NB4 (cell line): ENCODE measurements around the gene KPNA6.

Source experiments
- DNase-seq: peaks from one replicate; pipeline ENCODE4 v3.0.0; 2010; ENCODE audit warnings: low read depth
- H3K4me3 ChIP-seq: one replicate; pipeline ENCODE4 v1.5.1; 2011; ENCODE audit warnings: mild to moderate bottlenecking, low read depth, low read length, moderate library complexity
- MAX ChIP-seq: IDR thresholded peaks from 2 replicates; pipeline ENCODE4 v1.6.1; 2011; ENCODE audit warnings: low read depth, low read length
- MYC ChIP-seq: IDR thresholded peaks from 2 replicates; pipeline ENCODE4 v1.6.1; 2011; ENCODE audit warnings: low read depth, low read length
- POLR2A ChIP-seq: IDR thresholded peaks from 2 replicates; pipeline ENCODE4 v1.6.1; 2011; ENCODE audit warnings: mild to moderate bottlenecking; ENCODE audit not compliant: insufficient read length; ENCODE audit errors: extremely low read depth
- TF ChIP-seq, protein P1 (sequence below): IDR thresholded peaks from one replicate; pipeline ENCODE4 v1.5.1; 2012; ENCODE audit warnings: low read depth, low read length

Gene KPNA6

GRCh38 chr1:32221581-32221979, 113.7 kb downstream of the KPNA6 start:
- H3K4me3 ChIP-seq, result peak overlapping the region; percentile 95
- TF ChIP-seq MAX (no peak), MYC (no peak), POLR2A (no peak)
- TF ChIP-seq, protein P1, sequence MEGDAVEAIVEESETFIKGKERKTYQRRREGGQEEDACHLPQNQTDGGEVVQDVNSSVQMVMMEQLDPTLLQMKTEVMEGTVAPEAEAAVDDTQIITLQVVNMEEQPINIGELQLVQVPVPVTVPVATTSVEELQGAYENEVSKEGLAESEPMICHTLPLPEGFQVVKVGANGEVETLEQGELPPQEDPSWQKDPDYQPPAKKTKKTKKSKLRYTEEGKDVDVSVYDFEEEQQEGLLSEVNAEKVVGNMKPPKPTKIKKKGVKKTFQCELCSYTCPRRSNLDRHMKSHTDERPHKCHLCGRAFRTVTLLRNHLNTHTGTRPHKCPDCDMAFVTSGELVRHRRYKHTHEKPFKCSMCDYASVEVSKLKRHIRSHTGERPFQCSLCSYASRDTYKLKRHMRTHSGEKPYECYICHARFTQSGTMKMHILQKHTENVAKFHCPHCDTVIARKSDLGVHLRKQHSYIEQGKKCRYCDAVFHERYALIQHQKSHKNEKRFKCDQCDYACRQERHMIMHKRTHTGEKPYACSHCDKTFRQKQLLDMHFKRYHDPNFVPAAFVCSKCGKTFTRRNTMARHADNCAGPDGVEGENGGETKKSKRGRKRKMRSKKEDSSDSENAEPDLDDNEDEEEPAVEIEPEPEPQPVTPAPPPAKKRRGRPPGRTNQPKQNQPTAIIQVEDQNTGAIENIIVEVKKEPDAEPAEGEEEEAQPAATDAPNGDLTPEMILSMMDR, result no peak
- no peak for DNase-seq

GRCh38 chr1:32221980-32222755, 114.3 kb downstream of the KPNA6 start, which contains the start of the genes EIF3I and TMEM234:
EIF3I (plus strand) TSS chr1:32222407; CDS start chr1:32222442, 35 bp downstream.
TMEM234 (minus strand) TSS chr1:32222353; CDS start chr1:32222322, 31 bp downstream.
- H3K4me3 ChIP-seq, result peak within 1 kb of the TSS; percentile 95
- peak; percentile 91 for DNase-seq
- TF ChIP-seq, protein P1, result no peak
- peak; percentile 74 for TF ChIP-seq MAX
- peak; percentile 77 for TF ChIP-seq POLR2A
- peak; percentile 86 for TF ChIP-seq MYC

DNA sequence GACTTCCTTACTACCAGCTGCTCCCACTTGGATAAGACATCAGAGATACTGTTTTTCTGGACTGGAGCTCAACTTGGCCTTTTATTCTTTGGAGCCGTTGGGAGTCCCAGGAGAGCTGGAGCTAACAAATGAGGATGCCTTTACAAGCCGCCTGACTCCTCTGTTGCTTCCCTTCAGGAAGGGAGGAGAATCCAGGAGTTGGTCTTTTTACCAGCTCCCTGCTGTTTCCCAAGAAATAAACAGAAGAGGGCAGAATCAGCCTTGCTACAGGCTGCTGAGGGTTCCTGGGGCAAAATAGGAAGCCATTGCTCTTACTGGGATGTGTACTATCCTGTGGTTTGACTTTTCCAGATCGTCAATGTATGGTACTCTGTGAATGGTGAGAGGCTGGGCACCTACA, 115.8 kb downstream of the KPNA6 start:
- DNase-seq, result no peak
- TF ChIP-seq, protein P1, result no peak
- no peak for TF ChIP-seq MAX
- no peak for TF ChIP-seq MYC
- no peak for TF ChIP-seq POLR2A
- peak overlapping the region; percentile 3 for H3K4me3 ChIP-seq

GRCh38 chr1:32224285-32224684, 116.4 kb downstream of the KPNA6 start:
- H3K4me3 ChIP-seq, result no peak overlapping the region
- DNase-seq, result no peak
- TF ChIP-seq MYC, result no peak
- no peak for TF ChIP-seq MAX
- TF ChIP-seq, protein P1, result no peak
- no peak for TF ChIP-seq POLR2A
